NCI-H748 (cell line): ENCODE data around the gene KIF5A.
A peak's percentile ranks its signal among the peaks of the same experiment; 100 is the strongest.

ENCODE experiments used
- DNase-seq: peaks from one replicate; lab custom pipeline; 2025; ENCODE audit not compliant: unreplicated experiment; lab: John Stamatoyannopoulos, UW

The KIF5A gene

DNA sequence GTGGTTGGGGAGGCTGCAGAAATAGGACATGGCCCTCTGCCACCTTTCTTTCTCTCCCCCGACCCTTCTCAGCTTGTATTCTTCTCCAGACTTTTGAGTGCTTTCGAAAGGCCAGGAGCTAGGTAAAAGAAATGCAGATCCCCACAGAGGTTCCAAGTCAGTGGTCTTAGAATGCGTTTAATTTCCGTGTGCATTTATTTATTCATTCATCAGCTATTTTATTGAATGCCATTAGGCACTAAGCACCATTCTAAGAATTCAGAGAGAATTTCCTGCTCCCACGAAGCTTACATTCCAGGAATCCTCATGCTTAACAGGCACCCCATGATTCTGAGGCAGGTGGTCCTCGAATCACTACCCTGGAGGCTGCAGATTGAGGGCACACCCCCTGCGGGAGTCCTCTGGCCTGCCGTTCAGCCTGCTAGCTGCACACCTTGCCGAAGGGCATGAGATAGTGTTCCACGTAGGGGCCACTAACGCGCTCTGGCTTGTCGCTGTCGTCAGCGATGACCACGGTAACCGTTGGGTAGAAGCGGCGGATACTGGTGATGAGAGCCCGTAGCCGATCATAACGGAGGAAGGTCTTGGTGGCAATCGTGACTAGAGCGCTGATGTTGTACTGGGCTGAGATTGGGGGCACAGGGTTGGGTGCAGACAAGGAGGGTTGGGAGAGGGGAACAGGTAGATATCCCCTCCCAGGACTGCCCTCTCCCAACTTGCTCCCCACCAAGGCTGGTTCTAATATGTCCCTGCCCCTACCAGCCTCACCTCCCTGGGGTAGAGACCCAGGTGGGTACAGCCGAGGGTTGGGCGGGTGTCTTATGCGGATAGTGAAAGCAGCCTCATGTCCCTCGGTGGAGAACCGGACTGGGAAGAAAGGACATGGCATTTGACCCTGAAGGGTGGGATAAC, 78.7 kb downstream of the KIF5A start:
- DNase-seq = no peak

DNA sequence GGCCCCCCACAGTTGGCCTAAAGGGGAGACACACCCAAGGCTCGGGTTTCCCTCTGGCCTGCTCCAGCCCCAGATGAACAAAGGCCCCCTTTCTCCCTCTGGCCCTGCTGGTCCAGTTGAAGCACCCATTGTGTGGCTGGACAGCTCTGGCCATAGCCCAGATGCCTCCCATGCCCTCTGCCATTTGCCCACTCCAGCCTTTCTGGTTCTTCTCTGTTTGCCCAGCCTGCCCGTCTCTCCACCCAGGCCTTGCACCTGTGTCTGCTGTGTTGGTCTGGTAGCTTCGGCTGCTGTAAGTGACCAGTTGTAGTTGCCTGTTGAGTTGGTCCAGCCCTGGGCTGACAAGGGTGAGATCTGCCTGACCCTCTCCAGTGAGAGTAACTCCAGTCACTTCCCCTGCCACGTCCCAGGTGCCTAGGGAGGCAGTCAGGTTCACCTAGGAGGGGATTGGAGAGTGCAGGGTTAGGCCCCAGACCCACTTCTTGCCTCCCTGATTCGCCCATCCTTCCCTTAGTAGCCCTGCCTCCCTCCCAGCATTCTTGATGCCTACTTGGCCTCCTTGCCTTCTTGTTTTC, 80.1 kb downstream of the KIF5A start:
- no peak for DNase-seq

DNA sequence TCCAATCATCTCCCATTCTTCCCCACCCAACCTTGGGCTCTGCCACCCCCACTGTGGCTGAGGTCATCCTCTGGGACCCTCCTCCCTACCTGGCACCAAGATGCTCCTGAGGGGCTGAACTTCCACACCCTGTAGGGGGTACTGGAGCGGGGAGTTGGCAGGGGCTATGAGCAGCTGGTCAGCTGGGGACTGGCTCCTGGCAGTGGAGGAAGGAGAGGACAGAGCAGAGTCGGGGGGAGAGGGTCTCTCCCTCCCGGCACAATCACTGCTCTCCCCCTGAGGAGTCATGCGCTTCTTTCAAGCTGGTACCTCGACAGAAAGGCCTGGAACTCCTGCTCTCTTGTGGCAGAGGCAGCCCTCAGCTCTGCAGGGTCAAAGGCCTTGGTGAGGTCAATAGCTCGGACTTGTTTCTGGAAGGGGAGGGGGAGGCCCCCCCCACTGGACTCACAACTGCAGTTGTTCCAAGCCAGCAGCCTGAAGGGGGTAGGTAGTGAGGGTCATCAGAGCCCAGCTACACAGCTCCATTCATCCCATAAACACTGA, 81.1 kb downstream of the KIF5A start:
- no peak for DNase-seq

DNA sequence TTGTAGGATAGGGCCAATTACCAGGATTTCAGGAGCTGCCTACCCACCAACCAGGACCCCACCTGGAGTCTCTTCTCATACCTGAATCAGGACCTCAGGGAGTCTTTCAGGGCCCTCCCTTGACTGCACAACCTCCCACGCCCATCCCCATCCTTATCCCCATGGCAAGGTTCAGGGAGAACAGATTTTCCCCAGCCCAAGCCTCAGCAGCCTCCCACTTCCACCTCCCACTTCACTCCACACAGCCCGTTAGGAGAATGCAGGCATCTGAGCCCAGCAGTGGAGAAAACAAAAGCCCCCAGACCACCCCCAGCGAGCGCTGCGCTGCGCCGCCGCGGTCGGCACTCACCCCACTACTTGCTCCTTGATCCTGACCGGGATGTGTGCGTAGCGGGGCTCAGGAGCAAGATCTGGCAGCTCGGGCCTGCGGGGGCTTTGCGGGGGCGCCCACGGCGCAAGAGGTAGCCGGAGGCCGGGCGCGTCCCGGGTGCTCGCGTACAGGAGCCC, 81.8 kb downstream of the KIF5A start:
- no peak for DNase-seq

DNA sequence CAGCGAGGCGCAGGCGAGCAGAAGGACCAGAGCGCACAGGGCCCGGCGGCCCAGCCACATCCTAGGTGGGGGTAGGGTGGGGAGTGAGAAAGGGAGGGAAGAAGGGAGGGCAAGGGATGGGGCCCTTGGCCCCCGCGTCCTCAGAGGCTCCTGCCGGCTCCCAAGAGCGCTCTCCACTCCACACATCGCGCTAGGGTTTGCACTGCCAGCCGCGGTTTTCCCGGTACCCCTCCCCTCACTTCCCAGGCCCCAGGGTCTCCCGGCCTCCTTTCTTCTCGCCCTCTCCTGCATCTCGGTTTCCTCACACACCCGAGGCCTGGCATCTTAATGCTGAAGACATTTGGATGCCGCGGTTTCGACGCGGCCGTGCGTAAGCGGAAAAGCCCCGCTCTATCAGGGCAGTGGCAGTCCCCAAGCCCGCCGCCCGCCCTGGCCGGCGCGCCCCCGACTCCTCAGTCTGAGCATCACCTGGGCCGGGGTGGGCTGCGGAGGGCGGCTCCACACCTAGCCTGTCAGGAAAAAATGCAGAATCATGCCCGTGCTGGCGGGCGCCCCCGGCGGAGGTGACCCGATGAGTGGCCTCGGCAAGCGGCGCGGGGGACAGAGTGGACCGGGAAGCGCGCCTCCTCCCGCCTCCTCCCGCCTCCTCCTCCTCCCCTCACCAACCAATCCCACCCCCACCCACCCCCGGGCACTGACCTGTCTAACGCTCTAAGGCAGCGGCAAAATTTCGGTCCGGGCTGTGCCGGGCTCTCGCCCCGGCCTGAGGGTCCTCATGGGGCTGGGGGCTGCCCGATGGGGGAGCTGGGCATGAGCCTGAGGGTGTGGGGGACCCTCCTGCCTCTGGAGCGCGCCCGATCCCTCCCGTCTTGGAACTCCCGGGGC, 82.5 kb downstream of the KIF5A start:
- DNase-seq = peak; percentile 77

DNA sequence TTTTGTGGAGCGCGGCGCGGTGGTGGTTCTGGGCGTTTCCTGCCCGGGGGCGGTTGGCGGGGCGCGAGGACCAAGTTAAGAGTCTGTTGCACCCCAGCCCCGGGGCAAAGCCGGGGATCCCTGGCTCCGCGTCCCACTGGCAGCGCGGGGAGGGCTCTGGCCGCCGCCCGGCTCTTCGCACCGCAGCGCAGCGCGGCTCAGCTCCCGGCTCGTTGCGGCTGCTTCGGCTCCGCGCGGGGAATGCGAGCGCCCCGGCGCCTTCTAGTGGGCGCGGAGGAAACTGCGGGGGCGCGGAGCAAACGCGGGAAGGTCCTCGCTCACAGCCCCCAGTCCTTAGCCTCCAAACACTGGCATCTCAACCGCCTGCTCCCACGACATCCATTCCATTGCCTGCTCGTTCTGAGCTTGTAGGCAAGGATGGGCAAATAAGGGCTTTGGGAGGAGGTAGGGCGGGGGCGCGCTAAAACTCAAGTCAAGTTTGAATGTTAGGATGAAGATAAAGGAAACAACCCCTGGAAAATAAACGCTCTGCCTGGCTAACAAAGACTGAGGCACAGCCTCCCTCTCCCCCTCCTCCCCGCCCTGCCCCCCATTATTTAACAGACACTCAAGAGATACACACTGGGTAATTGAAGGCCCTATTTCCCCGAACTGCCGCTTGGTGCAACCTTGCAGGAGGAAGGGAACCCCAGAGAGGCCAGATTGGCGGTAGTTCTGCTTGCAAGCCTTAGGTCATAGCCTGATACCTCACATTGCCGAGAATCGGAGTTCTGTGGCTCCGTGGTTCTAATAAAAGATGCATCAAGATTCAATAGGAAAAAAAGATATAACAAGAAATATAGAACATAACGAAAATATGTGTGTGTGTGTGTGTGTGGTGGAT, 83.4 kb downstream of the KIF5A start, which contains the start of gene B4GALNT1:
Gene B4GALNT1 (minus strand): TSS at position 244 of the 883 bp plus-strand sequence. CDS start 1,069 bp downstream, outside the sequence.
- DNase-seq = peak; percentile 89
